Activated T-cell treated with anti-CD3 and anti-CD28 coated beads, Interleukin-2, amount 50 U/mL, for 72 hours (primary cell): ENCODE results near the gene FUBP1. TPM values are rescaled to one million over a fixed set of nuclear protein-coding genes. Genes with fewer than 3 reads are reported as not detected.
"Not testable (repeated sequence)": the region's sequence is repeated elsewhere in the genome, so short reads cannot be mapped to it uniquely, and the experiment has no call there.

Source experiments
- ATAC-seq, 2 donors: fragments of 150-1000 bp; cut with Tn5 transposase; replicated peaks in 1 of 2; 2 replicates each; pipeline ENCODE4 v1.10.0; 2021; ENCODE audit warnings: moderate library complexity in 2 of 2, mild to moderate bottlenecking in 1 of 2
- DNase-seq, 2 donors: peaks; one replicate each; pipeline ENCODE4 v3.0.0; 2021 to 2022; ENCODE audit warnings: mixed read lengths in 1 of 2
- H3K27ac Mint-ChIP-seq: one replicate; pipeline ENCODE4 v1.8.0; 2022; ENCODE audit warnings: mild to moderate bottlenecking, moderate library complexity, mixed read lengths
- H3K27me3 Mint-ChIP-seq: one replicate; pipeline ENCODE4 v1.8.0; 2022; ENCODE audit warnings: low read depth, mixed read lengths
- H3K36me3 Mint-ChIP-seq, 2 donors: one replicate each; pipeline ENCODE4 v1.8.0; 2022; ENCODE audit warnings: mixed read lengths in 2 of 2, mild to moderate bottlenecking in 1 of 2; ENCODE audit not compliant: insufficient read depth in 2 of 2
- H3K4me1 Mint-ChIP-seq: one replicate; pipeline ENCODE4 v1.8.0; 2022; ENCODE audit warnings: low read depth, mixed read lengths
- H3K4me3 Mint-ChIP-seq, 2 donors: one replicate each; pipeline ENCODE4 v1.8.0; 2022; ENCODE audit warnings: mild to moderate bottlenecking in 2 of 2, mixed read lengths in 2 of 2, moderate library complexity in 2 of 2
- H3K9me3 Mint-ChIP-seq, 2 donors: one replicate each; pipeline ENCODE4 v1.8.0; 2022; ENCODE audit warnings: mixed read lengths in 2 of 2
- total RNA-seq, 2 donors: library from RNA; stranded (reverse); gene quantifications; one replicate each; pipeline ENCODE4 v1.2.3, GENCODE V29; 2022

The FUBP1 gene
- total RNA-seq, 2 donors from 2014 or later = 145 to 191 TPM

- not testable (repeated sequence) for H3K27me3 Mint-ChIP-seq, DNase-seq, H3K36me3 Mint-ChIP-seq, H3K9me3 Mint-ChIP-seq, ATAC-seq
- Mint-ChIP-seq H3K27ac (peak overlapping the region; percentile 59), H3K4me1 (peaks cover 64% of the 10 kb centered on the region), H3K4me3 (peak overlapping the region in 1 of 2 donors; percentile 33)
These were observed 4.6 kb upstream of the FUBP1 start for GRCh38 chr1:77983352-77983996.

GRCh38 chr1:77978293-77978968 lies 441 bp downstream of the FUBP1 start:
- peak; percentile 72 to 76 for ATAC-seq
- DNase-seq = peak; percentile 83 to 89
- Mint-ChIP-seq H3K4me3 (no peak overlapping the region), H3K4me1 (peaks cover 65% of the 10 kb centered on the region), H3K27ac (no peak overlapping the region), H3K9me3 (no peaks in the 10 kb centered on the region), H3K27me3 (no peaks in the 10 kb centered on the region), H3K36me3 (peaks cover 6 to 23% of the 10 kb centered on the region in 2 donors)

GRCh38 chr1:77977989-77978292 lies 931 bp downstream of the FUBP1 start:
- Mint-ChIP-seq H3K4me1 (peaks cover 68% of the 10 kb centered on the region), H3K4me3 (no peak overlapping the region), H3K9me3 (no peaks in the 10 kb centered on the region), H3K27ac (no peak overlapping the region), H3K27me3 (no peaks in the 10 kb centered on the region), H3K36me3 (peaks cover 6 to 23% of the 10 kb centered on the region in 2 donors)
- ATAC-seq (no peak), DNase-seq (no peak)

- no peaks in the 10 kb centered on the region for H3K27me3 Mint-ChIP-seq
- H3K4me3 Mint-ChIP-seq = no peak overlapping the region
- ATAC-seq (no peak), DNase-seq (no peak)
- peak overlapping the region; percentile 97 for H3K27ac Mint-ChIP-seq
- H3K9me3 Mint-ChIP-seq = no peaks in the 10 kb centered on the region
- H3K36me3 Mint-ChIP-seq = peaks cover 6 to 25% of the 10 kb centered on the region in 2 donors
- peaks cover 69% of the 10 kb centered on the region for H3K4me1 Mint-ChIP-seq
These were observed 2.3 kb downstream of the FUBP1 start for GRCh38 chr1:77976433-77977076.

GRCh38 chr1:77975907-77976306 lies 3.0 kb downstream of the FUBP1 start:
- Mint-ChIP-seq H3K27ac (peak overlapping the region; percentile 97), H3K4me1 (peaks cover 69% of the 10 kb centered on the region), H3K9me3 (no peaks in the 10 kb centered on the region), H3K27me3 (no peaks in the 10 kb centered on the region), H3K4me3 (no peak overlapping the region), H3K36me3 (peaks cover 6 to 28% of the 10 kb centered on the region in 2 donors)
- DNase-seq (no peak), ATAC-seq (no peak)

GRCh38 chr1:77975386-77975785 lies 3.5 kb downstream of the FUBP1 start:
- no peak for ATAC-seq
- peaks cover 6 to 31% of the 10 kb centered on the region in 2 donors for H3K36me3 Mint-ChIP-seq
- DNase-seq = no peak

GRCh38 chr1:77972080-77972479 lies 6.8 kb downstream of the FUBP1 start:
- peak overlapping the region; percentile 85 for H3K27ac Mint-ChIP-seq
- peak overlapping the region; percentile 46 to 71 for H3K4me3 Mint-ChIP-seq
- H3K4me1 Mint-ChIP-seq = peaks cover 88% of the 10 kb centered on the region

More at GRCh38 chr1:77975386-77975785, 3.5 kb downstream of the FUBP1 start:
- Mint-ChIP-seq H3K27me3 (no peaks in the 10 kb centered on the region), H3K27ac (peak overlapping the region; percentile 97), H3K4me3 (no peak overlapping the region), H3K9me3 (no peaks in the 10 kb centered on the region), H3K4me1 (peaks cover 68% of the 10 kb centered on the region)

GRCh38 chr1:77970192-77970591 lies 8.7 kb downstream of the FUBP1 start:
- H3K4me3 Mint-ChIP-seq = no peak overlapping the region
- DNase-seq (no peak), ATAC-seq (peak in 1 of 2 donors; percentile 51)
- H3K36me3 Mint-ChIP-seq = peaks cover 7 to 61% of the 10 kb centered on the region in 2 donors
- H3K4me1 Mint-ChIP-seq = peaks cover 83% of the 10 kb centered on the region
- no peaks in the 10 kb centered on the region for H3K9me3 Mint-ChIP-seq
- no peak overlapping the region for H3K27ac Mint-ChIP-seq
- H3K27me3 Mint-ChIP-seq = no peaks in the 10 kb centered on the region

More at GRCh38 chr1:77972080-77972479, 6.8 kb downstream of the FUBP1 start:
- H3K9me3 Mint-ChIP-seq = no peaks in the 10 kb centered on the region
- ATAC-seq (no peak), DNase-seq (no peak)
- no peaks in the 10 kb centered on the region for H3K27me3 Mint-ChIP-seq
- H3K36me3 Mint-ChIP-seq = peaks cover 8 to 55% of the 10 kb centered on the region in 2 donors

- no peak for DNase-seq
- Mint-ChIP-seq H3K27me3 (no peaks in the 10 kb centered on the region), H3K4me1 (peaks cover 62% of the 10 kb centered on the region), H3K36me3 (peaks cover 23 to 77% of the 10 kb centered on the region in 2 donors), H3K9me3 (no peaks in the 10 kb centered on the region), H3K4me3 (no peak overlapping the region), H3K27ac (peak overlapping the region; percentile 75)
- peak; percentile 23 to 42 for ATAC-seq
These were observed 12.6 kb downstream of the FUBP1 start for GRCh38 chr1:77966291-77966690.

GRCh38 chr1:77961392-77961791 lies 17.5 kb downstream of the FUBP1 start:
- Mint-ChIP-seq H3K9me3 (no peaks in the 10 kb centered on the region), H3K27ac (peak overlapping the region; percentile 92), H3K4me1 (peaks cover 25% of the 10 kb centered on the region), H3K27me3 (no peaks in the 10 kb centered on the region), H3K36me3 (peaks cover 27 to 70% of the 10 kb centered on the region in 2 donors), H3K4me3 (peak overlapping the region in 1 of 2 donors; percentile 25)
- no peak for DNase-seq
- peak; percentile 48 to 83 for ATAC-seq

- no peak for ATAC-seq
- DNase-seq = no peak
- Mint-ChIP-seq H3K36me3 (peaks cover 17 to 57% of the 10 kb centered on the region in 2 donors), H3K4me3 (no peak overlapping the region), H3K27ac (peak overlapping the region; percentile 0), H3K4me1 (peaks cover 24% of the 10 kb centered on the region), H3K27me3 (no peaks in the 10 kb centered on the region), H3K9me3 (no peaks in the 10 kb centered on the region)
These were observed 20.0 kb downstream of the FUBP1 start for GRCh38 chr1:77958850-77959249.

GRCh38 chr1:77958391-77958790 lies 20.5 kb downstream of the FUBP1 start:
- peak overlapping the region; percentile 0 for H3K27ac Mint-ChIP-seq
- no peak overlapping the region for H3K4me3 Mint-ChIP-seq
- H3K27me3 Mint-ChIP-seq = no peaks in the 10 kb centered on the region
- ATAC-seq (no peak), DNase-seq (no peak)
- H3K9me3 Mint-ChIP-seq = no peaks in the 10 kb centered on the region
- peaks cover 27% of the 10 kb centered on the region for H3K4me1 Mint-ChIP-seq
- peaks cover 16 to 55% of the 10 kb centered on the region in 2 donors for H3K36me3 Mint-ChIP-seq

GRCh38 chr1:77956464-77956863 lies 22.4 kb downstream of the FUBP1 start:
- no peak overlapping the region for H3K4me3 Mint-ChIP-seq
- peaks cover 29% of the 10 kb centered on the region for H3K4me1 Mint-ChIP-seq
- H3K27ac Mint-ChIP-seq = no peak overlapping the region
- no peak for ATAC-seq
- H3K9me3 Mint-ChIP-seq = no peaks in the 10 kb centered on the region
- H3K36me3 Mint-ChIP-seq = peaks cover 8 to 52% of the 10 kb centered on the region in 2 donors
- no peak for DNase-seq
- no peaks in the 10 kb centered on the region for H3K27me3 Mint-ChIP-seq
